Measurements from ENCODE around the gene SDR39U1.

Gene SDR39U1

DNA sequence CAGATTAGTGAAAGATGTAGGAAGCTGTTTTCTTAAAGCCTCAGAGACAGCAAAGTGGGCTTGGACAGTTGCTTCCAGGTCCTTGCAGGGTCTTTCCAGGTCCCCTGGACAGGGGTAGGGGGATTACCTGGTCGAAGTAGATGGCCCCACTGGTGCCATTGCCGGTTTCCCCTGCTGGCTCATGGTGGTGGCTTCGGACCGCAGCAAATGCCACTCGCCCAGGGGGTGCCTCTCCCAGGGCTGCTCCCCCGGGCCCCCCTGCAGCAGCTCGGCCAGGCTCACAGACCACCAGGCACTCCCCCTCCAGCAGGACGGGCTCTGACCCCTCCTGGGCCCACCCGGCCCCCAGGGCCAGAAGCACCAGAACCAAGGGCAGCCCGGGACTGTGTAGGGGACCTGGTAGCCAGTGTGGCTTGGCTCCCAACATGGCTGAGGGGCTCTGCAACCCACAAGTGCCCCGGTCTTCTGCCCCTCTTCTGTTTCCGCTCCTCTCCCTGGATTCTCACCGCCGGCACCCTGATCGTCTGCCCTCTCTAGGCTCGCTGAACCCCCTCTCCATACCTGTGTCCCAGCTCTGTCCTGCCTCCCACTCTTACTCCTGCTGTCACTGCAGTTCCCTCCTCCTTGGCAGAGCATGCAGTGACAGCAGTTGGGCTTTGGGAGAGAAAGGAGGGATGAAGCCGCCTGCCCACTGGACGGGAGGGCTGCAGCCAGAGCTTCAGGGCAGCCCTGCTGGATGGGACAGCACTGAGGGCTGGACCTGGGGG lies 13.8 kb downstream of the SDR39U1 start:
- no peak for DNase-seq

DNA sequence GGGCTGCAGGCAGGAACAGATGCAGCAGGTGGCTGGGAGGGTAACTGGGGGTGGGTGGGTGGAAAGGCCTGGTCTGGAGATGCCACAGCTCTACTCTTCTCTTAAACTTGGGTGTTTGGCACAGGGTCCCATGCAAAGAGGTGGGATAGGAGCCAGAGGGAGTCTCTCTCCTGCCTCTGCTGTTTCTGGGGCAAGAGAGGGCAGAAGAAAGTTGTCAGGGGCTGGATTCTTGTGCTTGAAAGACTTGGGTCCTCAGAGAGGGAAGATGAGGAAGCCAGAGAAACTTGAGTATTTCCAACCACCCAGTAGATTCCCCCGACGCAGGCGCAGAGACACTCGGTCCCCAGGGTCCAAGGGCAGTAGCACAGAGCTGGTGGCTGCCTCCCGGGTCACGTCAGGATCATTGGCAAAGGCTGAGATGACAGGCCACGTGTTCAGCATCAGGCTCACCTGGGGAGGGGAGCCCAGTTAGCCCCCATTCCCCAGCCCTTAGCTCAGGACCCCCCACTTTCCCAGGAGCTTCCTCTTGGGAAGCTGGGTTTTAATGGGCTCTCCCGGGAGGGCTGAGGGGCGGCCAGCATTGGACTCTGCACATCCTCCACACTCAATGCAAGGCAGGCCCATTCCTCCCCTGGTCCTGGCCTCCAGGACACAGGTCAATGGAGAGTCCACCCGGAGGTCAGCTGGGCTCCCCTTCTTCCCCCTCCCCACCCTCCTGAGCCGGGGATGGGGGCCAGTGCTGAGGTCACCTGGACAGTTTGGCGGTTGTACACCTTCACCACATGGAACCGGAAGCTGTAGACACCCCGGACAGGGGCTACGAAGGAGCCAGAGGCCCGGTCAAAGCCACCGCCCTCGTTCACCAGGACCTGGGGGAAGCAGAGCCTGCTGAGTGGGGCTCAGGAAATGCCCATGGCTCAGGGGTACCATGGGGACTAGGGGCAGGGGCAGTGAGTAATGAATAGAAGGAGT lies 14.8 kb downstream of the SDR39U1 start:
- no peak for DNase-seq

DNA sequence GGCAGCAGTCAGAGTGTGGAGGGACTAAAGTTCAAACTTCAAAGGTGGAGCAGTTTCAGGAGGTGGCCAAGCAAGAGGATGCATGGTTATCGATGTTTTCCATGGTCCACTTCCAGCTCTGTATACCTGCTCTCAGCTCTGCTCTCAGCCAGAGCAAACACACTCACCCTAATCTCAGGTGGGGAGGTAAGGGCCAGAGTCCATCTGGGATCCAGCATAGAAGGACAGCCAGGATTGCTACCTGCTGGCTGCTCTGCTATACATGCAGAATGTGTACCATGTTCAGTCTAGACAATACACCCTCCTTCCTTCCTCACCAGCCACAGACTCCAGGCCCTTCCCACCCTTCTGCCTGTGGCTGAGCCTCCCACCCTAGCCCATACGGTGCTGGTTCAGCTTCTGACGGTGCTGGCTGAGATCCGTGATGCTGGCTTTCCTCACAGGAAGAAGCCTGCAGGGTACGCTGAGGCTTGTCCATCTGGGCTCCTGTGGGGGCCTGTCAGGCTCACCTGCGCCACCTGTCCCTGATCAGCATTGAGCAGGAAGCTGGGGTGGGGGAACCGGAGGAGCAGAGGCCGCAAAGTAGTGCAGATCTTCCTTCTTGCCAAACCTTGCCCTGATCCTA lies 15.6 kb downstream of the SDR39U1 start:
- no peak for DNase-seq

DNA sequence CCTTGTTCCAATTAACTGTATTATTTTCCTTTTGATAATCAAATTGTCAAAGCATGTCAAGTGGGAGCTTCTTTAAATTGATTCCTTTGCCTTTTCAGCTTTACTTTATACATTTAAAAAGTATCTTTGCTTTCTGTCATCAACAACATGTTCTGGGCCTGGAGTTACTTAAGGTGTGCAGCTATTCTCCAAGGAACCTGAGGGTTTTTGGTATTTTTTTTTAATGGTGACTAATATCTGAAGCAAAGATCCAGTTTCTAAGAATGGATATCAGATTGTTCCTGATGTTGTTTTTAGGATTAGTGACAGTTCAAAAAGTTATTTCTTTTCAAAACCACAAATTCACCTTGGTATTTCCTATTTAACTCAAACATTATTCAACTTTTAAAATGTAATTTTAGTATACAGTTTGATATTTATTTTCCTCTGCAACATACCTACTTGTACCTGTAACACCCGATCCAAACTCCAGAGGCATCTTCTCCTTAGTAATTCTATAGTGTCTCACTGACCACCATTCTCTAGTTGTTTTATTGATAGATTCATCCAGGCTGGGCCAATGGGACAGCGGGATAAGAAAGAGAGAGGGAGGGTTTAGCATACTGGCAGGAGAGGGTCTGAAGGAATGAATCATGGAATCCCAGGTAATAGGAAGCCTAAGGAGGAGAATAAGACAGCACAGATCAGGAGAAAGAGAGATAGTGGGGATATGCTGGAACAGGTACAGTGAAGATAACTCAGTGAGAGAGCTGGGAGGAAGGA lies 16.2 kb downstream of the SDR39U1 start:
- DNase-seq, result no peak

DNA sequence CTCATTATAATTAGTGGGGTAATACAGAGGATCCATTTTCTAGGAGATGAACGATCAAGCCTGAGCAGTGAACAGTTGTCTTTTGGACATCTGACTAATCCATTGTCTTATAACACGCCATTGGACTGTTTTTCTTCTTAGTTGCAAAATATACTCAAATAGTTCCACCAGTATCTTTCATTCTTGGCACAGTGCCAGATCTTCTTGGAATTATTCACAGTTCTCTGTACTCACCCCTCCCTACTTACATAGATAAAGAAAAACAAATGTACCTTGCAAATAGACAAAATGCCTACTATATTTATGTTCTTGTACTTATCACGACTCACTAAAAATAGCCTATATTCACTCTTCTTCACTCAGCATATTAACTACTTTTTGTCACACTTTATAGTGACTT lies 16.9 kb downstream of the SDR39U1 start:
- DNase-seq, result peak; percentile 59

DNA sequence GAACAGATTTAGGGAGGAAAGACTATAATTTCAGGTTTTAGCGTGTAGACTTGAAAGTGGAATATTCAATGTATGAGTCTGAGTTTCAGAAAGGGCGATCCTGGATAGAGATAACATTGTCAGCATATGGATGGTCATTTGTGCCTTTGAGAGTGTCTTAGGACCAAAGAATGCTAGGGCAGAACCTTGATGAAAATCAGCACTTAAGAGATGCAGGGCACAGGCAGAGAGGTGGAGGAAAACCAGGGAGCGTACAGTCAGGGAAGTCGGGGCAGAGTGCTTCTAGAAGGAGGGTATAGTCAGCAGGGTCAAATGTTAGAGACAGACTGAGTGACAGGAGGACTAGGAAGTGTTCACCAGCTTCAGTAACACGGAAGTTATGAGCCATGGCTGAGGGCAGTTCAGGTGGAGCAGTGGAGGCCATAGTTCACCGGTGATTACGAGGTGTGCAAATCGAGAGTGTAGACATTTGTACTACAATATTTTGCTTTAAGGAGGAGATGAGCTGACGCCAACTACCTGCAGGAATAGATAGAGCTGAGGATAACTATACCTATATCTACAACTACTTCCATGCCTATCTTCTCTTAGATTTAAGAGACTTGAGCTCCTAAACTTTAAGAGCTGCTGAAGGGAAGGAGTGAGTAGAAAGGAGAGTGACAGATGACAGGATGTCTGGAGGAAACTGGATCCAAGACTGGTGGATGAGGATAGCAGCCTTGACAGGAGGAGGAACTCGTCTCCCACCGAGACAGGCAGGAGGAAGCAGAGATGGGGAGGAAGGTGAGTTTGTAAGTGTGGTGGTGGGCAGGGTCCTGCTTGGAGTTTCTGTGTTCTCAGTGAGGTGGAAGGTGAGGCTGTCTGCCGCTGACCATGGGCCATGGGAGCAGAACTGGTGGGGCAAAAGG lies 19.6 kb downstream of the SDR39U1 start:
- DNase-seq, result no peak

DNA sequence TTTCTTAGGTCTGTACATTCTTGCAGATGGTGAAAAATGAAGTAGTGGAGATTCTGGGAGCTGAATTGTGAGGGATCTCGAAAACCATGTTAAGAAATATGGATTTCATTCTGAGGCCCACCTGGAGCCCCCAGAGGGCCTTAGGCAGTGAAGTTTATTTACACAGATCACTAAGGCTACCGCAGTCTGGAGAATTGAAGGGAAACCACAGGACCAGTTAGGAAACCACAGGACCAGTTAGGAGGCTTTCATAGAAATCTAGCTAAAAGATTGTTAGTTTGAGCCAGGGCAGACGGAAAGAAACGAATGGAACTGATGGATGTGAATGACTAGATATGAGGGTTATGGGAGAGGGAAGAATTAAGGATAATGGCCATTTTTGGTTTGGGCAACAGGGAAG lies 20.3 kb downstream of the SDR39U1 start:
- no peak for DNase-seq

DNA sequence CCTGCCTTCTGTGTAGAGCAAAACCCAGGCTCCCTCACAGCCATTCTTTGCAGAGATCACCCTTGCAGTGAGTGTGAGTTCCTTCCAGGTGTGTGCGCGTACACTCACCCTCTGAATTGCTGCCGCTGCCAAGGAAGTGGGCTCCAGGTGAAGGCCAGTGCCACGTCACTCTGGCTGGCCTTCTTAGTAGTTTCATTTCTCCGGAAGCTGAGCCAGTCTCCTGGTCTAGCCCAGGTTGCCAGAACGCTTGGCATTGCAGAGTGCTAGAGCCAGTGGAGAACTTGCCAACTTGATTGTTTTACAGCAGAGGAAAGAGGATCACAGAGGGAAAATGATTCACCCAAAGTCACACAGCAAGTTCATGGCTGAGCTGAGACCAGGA lies 24.1 kb downstream of the SDR39U1 start:
- no peak for DNase-seq

DNA sequence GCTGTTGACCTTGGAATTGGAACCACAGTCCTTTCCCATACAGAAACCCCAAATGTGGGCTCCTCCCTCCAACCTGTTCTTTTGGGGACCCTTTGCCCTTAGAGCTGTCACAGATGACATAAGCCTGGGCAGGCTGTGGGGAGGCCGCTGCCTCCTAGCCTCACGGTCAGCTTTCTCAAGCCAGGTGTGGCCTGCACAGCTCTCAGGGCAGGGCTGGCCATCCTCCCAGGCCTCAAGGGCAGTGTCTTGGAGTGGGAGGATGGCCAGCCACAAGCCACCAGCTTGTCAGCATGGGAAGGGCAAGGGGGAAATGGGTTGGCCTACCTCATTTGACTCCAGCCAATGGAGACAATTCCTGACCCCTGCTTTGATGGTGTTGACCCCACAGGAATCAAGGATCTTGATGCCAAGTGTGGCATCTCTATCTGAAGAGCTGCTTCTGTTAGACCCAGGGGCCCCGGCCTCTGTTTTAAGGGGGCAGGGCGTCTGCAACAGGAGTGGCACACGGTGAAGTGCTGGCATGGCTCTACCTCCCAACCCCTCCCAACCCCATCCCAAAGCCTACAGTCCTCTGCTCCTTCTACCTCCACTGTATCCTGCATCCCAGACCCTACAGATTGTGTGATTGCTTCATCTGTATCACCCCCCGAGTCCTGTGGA lies 24.6 kb downstream of the SDR39U1 start:
- no peak for DNase-seq

DNA sequence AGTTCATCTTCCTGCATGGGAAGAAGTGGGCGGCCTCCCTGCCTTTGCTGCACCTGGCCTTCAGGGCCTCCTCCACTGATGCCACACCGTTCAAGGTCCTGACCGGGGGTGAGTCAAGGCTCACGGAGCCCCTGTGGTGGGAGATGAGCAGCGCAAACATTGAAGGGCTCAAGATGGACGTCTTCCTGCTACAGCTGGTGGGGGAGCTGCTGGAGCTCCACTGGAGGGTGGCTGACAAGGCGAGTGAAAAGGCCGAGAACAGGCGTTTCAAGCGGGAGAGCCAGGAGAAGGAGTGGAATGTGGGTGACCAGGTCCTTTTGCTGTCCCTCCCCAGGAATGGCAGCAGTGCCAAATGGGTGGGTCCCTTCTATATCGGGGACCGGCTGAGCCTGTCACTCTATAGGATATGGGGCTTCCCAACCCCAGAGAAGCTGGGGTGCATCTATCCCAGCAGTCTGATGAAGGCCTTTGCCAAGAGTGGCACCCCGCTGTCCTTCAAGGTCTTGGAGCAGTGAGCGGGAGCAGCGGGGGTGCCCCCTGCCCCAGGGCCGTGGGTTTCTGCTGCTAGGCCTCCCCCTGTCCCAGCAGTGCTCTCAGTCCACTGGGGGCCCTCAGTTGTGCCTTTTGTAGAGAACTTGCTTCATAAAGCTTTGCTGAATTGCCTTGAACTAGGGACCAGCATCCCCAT lies 25.5 kb downstream of the SDR39U1 start:
- DNase-seq, result no peak

DNA sequence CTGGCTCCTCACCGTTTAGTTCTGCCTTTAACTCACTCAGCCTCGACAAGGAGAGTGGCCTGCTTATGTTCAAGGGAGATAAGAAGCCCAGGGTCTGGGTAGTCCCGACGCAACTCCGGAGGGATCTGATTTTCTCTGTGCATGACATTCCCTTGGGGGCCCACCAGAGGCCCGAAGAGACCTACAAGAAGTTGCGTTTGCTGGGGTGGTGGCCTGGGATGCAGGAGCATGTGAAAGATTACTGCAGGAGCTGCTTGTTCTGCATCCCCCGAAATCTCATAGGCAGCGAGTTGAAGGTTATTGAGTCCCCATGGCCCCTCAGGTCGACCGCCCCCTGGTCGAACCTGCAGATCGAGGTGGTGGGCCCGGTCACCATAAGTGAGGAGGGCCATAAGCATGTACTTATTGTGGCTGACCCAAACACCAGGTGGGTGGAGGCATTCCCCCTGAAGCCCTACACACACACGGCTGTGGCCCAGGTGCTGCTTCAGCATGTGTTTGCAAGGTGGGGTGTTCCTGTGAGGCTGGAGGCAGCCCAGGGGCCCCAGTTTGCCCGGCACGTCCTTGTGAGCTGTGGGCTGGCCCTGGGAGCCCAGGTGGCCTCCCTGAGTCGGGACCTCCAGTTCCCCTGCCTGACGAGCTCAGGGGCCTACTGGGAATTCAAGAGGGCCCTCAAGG lies 26.2 kb downstream of the SDR39U1 start:
- DNase-seq, result no peak

DNA sequence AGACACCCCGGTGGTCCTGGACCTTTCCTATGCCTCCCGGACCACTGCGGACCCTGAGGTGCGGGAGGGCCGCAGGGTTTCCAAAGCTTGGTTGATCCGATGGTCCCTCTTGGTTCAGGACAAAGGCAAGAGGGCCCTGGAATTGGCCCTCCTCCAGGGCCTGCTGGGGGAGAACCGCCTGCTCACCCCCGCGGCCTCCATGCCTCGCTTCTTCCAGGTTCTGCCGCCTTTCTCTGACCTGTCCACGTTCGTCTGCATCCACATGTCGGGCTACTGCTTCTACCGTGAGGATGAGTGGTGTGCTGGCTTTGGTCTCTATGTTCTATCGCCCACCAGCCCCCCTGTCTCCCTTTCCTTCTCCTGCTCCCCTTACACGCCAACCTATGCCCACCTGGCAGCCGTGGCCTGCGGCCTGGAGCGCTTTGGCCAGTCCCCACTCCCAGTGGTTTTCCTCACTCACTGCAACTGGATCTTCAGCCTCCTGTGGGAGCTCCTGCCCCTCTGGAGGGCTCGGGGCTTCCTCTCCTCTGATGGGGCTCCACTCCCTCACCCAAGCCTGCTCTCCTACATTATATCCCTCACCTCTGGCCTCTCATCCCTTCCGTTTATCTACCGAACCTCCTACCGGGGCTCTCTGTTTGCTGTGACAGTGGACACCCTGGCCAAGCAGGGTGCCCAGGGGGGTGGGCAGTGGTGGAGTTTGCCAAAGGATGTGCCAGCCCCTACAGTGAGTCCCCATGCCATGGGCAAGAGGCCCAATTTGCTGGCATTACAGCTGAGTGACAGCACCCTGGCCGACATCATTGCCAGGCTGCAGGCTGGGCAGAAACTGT lies 26.9 kb downstream of the SDR39U1 start:
- DNase-seq, result no peak

DNA sequence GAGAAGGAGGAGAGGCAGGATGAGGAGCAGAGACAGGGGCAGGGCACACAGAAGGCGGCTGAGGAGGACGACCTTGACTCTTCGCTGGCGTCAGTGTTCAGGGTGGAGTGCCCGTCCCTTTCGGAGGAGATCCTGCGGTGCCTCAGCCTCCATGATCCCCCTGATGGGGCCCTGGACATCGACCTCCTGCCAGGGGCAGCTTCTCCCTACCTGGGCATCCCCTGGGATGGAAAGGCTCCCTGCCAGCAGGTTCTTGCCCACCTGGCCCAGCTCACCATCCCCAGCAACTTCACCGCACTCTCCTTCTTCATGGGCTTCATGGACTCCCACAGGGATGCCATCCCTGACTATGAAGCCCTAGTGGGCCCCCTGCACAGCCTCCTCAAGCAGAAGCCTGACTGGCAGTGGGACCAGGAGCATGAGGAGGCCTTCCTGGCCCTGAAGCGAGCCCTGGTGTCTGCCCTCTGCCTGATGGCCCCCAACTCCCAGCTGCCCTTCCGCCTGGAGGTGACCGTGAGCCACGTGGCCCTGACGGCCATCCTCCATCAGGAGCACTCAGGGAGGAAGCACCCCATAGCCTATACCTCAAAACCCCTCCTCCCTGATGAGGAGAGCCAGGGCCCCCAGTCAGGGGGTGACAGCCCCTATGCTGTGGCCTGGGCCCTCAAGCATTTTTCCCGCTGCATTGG lies 27.7 kb downstream of the SDR39U1 start:
- DNase-seq, result no peak

DNA sequence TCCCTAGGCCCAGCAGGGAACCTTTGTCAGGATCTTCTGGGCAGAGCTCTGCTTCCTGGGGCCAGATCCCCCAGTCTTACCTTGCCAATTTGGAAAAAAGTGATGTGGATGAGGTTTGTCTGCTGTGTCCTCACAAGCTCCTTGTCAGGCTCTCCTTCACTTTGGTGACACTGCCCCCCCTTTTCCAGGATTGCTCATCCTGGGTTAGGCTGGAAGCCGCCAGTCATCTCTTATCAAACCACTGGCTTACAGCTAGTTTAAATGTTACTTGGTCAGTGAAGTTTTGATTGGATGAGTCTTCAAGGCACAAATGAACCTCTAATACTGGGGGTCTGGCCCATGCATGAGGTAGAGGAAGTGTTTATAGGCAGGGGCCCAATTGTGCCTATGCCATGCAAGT lies 28.5 kb downstream of the SDR39U1 start:
- no peak for DNase-seq

DNA sequence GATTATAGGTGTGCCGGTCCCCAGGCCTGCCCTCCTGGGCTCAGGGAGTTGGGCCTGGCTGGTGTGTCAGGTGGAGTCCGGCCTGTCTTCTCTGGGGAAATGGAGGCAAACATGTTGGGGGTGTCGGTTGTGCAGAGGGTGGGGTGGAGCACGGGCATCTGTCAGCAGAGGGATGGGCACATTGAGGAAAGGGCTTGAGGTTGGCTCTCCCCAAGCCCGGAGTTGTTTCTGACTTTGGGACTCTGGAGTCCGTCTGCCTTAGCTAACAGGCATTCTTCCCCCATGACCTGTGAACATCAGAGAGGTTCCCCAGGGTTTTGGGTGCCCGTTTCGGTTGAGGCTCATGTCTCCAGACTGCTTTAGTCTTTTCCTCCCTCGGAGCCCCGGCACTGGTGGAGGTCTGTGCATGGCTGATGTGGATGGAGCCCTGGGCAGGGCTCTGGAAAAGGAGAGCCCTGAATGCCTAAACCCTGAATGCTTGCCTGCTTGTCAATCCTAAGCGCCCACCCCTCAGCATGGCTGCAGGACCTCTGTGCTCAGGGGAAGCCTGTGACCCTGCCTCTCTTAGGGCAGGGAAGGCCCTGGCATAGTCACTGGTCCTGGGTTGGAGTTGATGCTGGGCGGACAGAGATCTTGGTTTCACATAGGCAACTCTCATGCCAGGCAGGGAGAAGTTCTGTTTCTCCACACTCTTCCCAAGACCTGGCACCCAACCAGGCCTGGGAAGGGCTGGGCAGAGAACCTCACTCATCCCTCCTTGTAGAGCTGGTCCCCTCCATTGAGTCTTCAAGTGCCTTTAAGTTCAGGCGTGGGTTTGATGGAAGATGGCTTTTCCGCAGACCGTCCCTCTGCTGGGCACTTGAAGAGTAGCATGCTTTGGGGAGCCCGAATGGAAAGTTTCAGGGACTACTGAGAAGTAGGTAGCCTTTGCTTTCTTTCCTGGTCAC lies 30.9 kb downstream of the SDR39U1 start:
- peak; percentile 37 for DNase-seq

DNA sequence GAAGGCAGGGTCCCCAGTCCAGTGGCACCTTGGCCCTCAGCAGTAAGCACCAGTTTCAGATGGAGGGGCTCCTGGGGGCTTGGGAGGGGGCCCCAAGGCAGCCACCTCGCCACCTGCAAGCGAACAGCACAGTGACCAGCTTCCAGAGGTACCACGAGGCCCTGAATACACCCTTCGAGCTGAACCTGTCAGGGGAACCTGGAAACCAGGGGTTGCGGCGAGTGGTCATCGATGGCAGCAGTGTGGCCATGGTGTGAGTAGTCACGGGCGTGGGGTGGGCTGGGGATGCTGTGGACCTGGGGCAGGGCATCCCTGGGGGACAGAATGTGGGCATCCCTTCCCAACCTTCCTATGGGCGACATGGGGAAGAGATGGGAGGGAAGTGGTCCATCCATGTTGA lies 32.6 kb downstream of the SDR39U1 start:
- no peak for DNase-seq

DNA sequence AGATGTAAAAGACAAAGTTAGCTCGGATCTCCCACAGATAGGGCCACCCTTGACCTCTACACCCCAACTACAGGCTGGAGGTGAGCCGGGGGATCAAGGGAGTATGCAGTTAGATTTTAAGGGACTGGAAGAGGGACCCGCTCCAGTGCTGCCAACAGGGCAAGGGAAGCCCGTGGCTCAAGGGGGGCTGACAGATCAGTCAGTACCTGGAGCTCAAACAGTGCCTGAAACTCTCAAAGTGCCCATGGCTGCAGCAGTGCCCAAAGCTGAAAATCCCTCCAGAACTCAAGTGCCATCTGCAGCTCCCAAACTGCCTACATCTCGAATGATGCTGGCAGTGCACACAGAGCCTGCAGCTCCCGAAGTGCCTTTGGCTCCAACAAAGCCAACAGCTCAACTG lies 33.4 kb downstream of the SDR39U1 start:
- DNase-seq, result no peak

Data from activated CD4-positive, alpha-beta T cell treated with anti-CD3 and anti-CD28 coated beads, Interleukin-2, Interleukin-6, amounts not matched to agents 100 ng/mL and 50 ng/mL, durations not matched to agents 16 hours and 8 hours (primary cell).